ENCODE measurements around the gene PPARG. TPM values are rescaled to one million over a fixed set of nuclear protein-coding genes. Genes with fewer than 3 reads are reported as not detected.

The PPARG gene
- total RNA-seq, 4 donors from 2014 or later = 199 to 374 (median 218) TPM

DNA sequence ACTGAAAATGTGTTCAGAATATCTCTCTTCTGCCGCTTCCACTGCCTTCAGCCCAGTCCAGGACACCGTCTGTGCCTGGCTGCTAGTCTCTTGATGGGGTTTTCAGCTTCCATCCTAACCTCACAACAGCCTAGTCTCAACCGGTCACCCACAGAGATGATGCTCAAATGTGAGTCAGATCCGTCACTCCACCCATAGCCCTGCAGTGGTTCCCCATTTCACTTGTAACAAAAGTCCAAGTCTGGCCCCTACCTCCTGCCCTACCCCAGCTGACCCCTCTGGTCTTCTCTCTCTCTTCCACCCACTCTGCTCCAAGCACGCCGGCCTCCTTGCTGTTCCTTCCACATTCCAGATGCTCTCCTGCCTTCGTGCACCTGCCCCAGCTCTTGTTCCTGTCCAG, 68.1 kb downstream of the PPARG start:
- ATAC-seq (ENCODE audit: low FRiP score) = no peak
- DNase-seq (ENCODE audit: low spot score) = no peak
- TF ChIP-seq, protein P1, sequence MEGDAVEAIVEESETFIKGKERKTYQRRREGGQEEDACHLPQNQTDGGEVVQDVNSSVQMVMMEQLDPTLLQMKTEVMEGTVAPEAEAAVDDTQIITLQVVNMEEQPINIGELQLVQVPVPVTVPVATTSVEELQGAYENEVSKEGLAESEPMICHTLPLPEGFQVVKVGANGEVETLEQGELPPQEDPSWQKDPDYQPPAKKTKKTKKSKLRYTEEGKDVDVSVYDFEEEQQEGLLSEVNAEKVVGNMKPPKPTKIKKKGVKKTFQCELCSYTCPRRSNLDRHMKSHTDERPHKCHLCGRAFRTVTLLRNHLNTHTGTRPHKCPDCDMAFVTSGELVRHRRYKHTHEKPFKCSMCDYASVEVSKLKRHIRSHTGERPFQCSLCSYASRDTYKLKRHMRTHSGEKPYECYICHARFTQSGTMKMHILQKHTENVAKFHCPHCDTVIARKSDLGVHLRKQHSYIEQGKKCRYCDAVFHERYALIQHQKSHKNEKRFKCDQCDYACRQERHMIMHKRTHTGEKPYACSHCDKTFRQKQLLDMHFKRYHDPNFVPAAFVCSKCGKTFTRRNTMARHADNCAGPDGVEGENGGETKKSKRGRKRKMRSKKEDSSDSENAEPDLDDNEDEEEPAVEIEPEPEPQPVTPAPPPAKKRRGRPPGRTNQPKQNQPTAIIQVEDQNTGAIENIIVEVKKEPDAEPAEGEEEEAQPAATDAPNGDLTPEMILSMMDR (IDR thresholded peaks at IDR 0.05) = no peak

DNA sequence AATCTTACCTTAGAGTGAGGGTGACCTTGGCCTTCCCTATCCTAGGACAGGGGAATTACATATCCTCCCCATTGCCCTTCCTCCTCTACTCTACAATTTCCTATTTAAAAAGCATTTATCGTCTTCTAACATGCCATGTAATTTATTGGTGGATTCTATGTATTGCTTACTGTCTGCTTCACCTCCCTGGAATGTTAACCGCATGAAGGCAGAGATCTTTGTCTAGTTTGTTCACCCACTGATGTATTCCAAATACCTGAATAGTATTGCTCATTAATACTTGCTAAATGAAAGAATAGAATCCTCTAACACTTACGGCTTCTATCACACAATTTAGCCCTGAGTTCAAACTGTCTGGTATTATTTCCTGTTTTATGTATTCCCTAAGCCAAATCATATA, 68.6 kb downstream of the PPARG start:
- DNase-seq (ENCODE audit: low spot score) = no peak
- TF ChIP-seq, protein P1 (IDR thresholded peaks at IDR 0.05) = no peak
- no peak for ATAC-seq (ENCODE audit: low FRiP score)

DNA sequence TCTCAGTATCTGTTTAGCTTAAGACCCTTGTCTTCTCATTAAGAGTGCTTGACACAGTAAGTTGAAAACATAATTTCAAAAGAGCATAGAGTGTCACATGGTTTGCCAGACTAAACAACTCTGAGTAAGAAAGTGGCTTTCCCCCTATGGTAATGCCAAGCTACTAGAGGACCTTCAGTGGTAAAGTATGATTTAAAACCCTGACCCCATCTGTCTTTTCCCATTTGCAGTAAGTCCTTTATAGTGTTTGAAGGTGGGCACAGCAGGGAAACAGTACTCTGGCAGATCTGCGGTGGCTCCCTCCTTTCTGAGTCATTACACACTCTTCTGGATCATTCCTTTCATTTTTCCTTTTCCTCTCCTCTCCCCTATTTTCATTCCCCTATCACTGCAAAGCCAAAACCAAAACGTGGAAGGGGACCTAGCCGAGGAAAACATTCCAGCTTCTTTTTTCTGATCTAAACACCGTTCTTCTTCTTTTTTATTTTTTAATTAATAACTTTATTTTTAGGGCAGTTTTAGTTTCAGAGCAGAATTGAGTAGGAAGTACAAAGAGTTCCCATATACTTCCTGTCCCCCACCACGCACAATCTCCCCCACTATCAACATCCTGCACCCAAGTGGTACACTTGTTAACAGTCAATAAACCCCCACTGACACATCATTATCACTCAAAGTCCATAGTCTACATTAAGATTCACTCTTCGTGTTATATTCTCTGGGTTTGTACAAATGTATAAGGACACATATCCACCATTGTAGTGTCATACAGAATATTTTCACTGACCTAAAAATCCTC, 74.7 kb downstream of the PPARG start:
- TF ChIP-seq, protein P1 (IDR thresholded peaks at IDR 0.05) = no peak
- no peak for ATAC-seq (ENCODE audit: low FRiP score)
- no peak for DNase-seq (ENCODE audit: low spot score)

DNA sequence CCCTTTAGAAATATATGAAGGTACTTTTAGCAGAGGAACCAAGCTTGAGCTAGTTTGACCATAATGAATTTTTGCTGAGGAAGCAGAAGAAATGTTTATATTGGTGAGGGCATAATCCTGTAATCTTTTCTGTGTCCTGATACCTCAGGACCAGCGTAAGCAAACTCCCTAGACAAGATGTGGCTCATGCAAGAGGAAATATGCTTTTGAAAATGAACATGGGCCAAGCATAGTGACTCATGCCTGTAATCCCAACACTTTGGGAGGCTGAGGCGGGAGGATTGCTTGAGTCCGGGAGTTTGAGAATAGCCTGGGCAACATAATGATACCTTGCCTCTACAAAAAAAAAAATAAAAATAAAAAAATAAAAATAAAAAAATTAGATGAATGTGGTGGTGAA, 78.5 kb downstream of the PPARG start:
- no peak for DNase-seq (ENCODE audit: low spot score)
- ATAC-seq (ENCODE audit: low FRiP score) = no peak
- TF ChIP-seq, protein P1 (IDR thresholded peaks at IDR 0.05) = no peak

DNA sequence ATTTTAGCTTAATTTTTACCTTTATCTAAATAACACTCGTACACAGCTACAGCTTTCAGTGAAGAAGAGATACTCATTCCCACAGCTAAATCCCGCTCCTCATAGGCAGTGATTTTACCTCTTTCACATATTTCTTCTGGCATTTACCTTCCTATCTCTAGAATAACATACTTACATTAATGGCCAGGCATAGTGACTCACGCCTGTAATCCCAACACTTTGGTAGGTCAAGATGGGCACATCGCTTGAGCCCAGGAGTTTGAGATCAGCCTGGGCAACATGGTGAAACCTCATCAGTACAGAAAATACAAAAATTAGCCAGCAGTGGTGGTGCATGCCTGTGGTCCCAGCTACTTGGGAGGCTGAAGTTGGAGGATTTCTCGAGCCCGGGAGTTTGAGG, 80.2 kb downstream of the PPARG start:
- DNase-seq (ENCODE audit: low spot score) (no peak), ATAC-seq (ENCODE audit: low FRiP score) (no peak)
- TF ChIP-seq, protein P1 (IDR thresholded peaks at IDR 0.05) = no peak

DNA sequence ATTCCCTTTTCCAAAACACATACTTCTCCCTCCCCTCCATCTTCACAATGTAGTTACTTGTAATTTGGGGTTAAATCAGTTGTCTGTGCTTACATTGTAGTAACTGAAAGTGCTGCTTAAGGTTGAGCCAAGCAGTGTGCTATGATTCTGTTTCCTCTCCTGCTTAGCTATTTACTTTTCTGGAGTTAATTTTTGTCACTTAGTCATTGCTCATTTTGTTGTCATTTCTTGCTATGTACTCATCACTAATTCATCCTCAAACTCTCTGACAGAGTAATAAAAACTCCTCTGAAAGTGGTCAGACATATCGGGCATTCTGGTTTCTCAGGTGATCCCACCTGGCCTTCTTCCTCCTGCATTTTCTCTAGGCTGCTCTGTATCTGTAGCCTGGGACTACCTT, 80.7 kb downstream of the PPARG start:
- TF ChIP-seq, protein P1 (IDR thresholded peaks at IDR 0.05) = no peak
- DNase-seq (ENCODE audit: low spot score) = no peak

DNA sequence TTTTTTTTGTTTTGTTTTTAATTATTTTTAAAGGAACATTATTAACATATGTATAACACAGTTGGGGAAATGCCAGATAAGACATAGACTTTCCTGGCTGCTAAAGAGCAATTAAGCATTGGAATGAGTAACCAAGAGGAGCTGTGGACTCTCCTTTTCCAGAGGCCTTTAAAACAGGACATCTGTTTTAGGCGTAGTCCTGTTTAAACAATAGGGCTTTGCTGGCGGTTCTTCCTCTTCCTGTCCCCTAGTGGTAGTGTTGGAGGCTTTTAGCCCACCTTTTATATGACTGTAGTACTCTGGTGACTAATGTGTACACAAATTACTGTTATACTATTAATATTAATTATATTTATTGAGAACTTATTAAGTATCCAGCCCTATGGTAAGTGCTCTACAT, 81.9 kb downstream of the PPARG start:
- DNase-seq (ENCODE audit: low spot score) = no peak
- TF ChIP-seq, protein P1 (IDR thresholded peaks at IDR 0.05) = no peak
- no peak for ATAC-seq (ENCODE audit: low FRiP score)

More for the DNA sequence above, 80.7 kb downstream of the PPARG start:
- no peak for ATAC-seq (ENCODE audit: low FRiP score)

All from omental fat pad (tissue), 4 donors.